Activated CD4-positive, alpha-beta T cell treated with anti-CD3 and anti-CD28 coated beads for 1 hour (primary cell): ENCODE measurements around the gene SMAD9.
A peak's percentile ranks its signal among the peaks of the same experiment; 100 is the strongest.

ENCODE experiments used
- DNase-seq: peaks from one replicate; pipeline ENCODE4 v3.0.0-alpha.2; 2020

Gene SMAD9

DNA sequence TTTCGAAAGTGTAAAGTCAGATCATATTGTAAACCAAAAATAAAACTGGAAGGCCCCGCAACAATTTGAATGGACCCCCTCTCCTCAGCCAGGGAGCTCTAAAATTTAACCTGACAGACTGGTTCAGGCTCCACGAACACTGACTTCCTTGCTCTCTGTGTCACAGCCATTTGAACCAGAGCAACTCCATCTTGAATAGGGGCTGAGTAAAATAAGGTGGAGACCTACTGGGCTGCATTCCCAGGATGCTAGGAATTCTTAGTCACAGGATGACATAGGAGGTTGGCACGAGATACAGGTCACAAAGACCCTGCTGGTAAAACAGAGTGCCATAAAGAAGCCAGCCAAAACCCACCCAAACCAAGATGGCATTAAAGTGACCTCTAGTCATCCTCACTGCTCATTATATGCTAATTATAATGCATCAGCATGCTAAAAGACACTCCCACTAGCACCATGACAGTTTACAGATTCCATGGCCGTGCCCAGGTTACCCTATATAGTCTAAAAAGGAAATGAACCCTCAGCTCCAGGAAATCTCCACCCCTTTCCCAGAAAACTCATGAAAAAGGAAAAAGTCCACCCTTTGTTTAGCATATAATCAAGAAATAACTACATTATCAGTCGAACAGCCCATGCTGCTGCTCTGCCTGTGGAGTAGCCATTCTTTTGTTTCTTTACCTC, 57.9 kb downstream of the SMAD9 start:
- DNase-seq, result no peak

DNA sequence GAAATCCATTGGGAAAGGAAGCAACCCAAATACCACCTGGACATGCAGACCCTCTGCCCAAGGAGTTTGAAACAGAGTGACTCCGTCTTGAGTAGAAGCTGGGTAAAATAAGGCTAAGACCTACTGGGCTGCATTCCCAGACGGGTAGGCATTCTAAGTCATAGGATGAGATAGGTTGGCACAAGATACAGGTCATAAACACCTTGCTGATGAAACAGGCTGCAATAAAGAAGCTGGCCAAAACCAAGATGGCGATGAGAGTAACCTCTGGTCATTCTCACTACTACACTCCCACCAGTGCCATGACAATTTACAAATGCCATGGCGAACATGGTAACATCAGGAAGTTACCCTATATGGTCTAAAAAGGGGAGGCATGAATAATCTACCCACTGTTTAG, 60.8 kb downstream of the SMAD9 start:
- no peak for DNase-seq

DNA sequence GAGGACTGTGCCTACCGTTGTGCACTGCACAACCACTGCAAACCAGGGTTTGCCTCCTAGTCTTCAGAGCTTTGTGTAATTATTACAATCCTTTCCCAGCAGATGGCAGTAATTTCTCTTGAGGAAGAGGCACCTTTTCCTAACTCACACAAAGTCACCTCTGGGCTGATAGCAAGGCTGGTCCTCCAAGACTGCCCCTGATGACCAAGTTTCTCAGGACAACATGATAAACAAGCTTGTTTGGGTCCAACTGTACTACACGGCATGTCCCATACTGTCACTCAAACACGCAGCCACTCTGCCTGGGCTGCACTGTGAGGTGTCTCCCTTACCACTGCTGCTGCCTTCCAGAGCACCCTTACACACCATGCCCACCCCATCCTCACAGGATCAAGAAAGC, 61.7 kb downstream of the SMAD9 start:
- no peak for DNase-seq

- no peak for DNase-seq
Observed at GRCh38 chr13:36857253-36857652, 62.8 kb downstream of the SMAD9 start.

DNA sequence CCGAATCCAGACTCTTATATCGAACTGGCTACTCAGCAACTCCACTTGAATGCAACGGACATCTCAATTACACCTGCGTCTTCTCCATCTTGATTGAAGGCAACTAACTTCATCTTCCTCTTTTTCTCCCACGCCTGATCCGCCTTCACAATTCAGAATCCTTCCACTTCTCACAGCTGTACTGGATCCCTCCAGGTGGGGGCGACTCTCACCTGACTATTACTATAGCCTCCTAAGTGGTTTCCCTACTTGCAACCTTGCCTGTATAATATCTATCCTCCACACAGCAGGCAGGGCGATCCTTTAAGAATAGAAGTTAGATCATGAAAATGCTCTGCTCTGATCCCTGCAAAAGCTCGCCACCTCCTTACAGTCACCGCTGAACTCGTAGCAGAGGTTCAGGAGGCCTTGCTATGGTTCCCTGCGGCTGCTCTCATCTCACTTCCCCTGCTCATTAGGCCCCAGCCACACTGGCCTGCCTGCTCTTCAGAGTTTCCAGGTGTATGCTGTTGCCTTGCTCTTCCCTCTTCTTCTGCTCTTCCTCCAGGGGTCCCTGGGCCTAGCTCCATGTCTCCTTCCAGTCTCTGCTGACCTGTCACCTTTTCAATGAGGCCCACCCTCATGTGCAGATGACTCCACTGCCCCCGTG, 69.1 kb downstream of the SMAD9 start:
- DNase-seq, result no peak

GRCh38 chr13:36848199-36848982, 71.6 kb downstream of the SMAD9 start:
- no peak for DNase-seq

- DNase-seq, result no peak
Observed at GRCh38 chr13:36847606-36848005, 72.4 kb downstream of the SMAD9 start.

DNA sequence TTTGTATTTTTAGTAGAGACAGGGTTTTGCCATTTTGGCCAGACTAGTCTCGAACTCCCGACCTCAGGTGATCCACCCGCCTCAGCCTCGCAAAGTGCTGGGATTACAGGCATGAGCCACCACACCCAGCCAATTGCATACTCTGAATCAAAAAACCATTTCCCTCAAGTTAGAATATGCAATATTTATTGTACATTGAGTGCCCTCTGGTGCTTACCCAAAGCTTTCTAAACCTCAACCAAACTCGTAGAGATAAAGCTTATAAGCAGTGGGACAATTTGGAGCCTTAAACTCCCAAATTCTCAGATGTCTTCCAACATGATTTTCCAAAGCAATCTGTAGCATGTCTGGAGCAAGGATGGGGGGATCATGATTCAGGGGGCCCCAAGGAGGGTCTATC, 78.6 kb downstream of the SMAD9 start:
- no peak for DNase-seq

DNA sequence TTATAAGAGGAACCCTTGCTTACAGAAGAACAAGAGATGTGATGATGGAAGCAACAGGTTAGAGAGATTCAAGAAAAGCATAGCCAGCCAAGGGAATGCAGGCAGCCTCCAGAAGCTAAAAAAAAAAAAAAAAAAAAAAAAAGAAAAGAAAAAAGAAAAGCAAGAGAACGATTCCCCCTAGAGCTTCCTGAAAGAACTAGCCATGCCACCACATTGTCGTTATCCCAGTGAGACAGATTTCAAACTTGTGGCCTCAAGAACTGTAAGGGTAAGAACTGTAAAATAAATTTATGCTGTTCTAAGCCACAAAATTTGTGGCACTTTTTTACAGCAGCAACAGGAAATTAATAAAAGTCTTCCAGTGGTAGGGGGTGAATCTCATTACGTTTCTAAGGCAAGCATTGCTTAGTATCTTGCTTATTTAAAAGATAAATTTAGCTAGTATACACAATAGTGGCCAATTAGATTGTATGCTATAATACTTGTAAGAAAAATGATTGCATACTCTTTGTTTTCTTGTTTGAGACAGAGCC, 79.3 kb downstream of the SMAD9 start:
- DNase-seq, result no peak

DNA sequence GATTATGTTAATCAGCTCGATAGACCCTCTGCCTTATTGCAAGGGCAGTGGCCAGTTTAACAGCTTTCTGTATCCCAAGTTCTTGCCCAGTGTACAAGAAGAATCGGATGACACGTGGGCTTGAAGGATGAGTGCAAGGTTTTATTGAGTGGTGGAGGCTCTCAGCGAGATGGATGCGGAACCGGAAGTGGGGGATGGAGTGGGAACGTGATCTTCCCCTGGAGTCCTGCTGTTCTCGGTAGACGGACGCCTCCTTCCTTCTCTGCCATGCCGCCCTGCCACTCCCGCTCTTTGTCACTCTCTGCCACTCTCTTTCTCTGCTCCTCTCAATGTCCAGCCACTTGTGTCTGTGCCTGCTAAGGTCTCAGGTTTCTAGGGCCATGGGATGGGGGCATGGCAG, 80.1 kb downstream of the SMAD9 start:
- DNase-seq, result no peak

- DNase-seq, result no peak
Observed at GRCh38 chr13:36839281-36839680, 80.8 kb downstream of the SMAD9 start.

DNA sequence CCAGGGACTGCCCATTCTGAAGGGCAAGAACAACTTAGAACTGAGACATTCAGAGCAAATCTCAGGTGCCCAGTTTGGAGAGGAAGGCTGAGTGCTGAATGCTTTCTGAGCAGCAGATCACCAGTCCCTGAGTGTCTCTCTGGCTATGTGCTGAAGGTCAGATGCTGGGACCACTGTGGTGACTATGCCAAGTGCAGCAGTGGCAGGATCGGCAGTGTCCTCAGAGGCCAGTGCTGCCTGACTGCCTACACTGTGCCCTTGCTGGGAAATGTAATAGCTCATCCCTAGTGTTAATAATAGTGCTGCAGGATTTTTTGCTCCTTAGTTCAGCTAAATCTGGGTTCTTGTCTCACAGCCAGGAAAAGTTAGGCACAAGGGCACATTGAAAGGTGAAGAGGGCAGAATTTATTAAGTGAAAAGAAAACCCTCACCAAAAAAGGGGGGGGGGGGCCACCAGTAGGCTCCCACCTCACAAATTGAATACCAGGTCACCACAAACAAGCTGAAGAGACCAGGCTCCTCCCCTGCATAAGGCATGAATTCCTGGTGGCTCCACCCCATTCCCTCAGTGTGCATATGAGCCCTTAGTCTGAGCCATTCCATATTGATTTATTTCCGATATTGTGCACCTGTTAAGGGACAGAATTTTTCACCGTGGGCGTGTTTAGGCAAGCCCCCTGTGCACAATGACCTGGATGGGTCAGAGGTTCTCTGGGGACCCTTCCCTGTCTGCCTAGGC, 82.5 kb downstream of the SMAD9 start:
- no peak for DNase-seq

GRCh38 chr13:36834299-36834698, 85.7 kb downstream of the SMAD9 start:
- no peak for DNase-seq

DNA sequence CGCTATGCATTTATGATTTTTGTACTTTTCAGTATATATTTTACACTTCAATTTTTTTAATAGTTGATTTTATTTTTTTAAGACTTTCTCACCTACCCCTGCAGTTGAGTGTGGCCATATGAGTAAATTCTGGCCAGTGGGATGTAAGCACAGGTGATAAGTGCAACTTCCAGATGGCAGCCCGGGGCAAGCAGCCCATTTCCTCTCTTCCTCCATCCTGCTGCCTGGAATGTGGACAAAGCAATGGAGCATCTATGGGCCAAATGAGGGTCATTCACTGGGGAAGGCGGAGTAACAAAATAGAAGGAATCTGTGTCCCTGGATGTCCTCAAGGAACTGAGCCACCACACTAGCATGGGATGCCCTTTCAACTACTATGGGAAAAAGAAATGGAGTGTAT, 88.7 kb downstream of the SMAD9 start:
- DNase-seq, result no peak

DNA sequence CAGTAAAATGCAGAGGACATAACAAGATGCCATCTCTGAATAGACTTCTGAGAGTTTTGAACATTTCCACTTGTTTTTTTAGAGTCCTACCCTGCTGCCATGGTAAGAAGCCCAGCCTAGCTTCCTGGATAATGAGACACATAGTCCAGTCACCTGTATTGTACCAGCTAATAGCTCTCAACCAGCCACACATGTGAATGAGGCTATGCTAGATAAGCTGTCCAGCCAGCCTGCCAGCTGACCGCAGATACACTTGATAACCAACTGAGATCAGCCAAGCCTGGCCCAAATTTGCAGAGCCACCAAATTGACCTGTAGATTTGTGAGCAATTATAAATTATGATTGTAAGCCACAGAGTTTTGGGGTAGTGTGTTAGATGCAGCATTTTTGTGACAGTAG, 90.3 kb downstream of the SMAD9 start:
- DNase-seq, result no peak

- no peak for DNase-seq
Observed at GRCh38 chr13:36822785-36823184, 97.3 kb downstream of the SMAD9 start.

DNA sequence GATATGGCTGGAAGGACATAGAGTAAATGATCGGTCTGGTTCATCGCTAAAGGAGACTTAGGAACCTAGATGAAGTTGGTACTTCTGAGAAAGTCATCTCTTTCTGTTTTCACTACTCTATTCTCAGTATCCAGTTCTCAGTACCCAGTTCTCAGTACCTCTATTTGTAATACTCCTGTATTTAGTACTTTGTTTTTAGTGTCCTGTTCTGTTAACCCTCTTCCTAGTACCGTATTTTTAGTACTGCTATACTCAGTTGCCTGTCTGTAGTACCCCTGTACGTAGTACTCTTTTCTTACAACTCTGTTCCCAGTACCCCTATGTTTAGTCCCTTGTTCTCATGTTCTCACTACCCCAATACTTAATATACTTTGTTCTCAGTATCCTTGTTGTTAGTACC, 99.8 kb downstream of the SMAD9 start:
- no peak for DNase-seq

DNA sequence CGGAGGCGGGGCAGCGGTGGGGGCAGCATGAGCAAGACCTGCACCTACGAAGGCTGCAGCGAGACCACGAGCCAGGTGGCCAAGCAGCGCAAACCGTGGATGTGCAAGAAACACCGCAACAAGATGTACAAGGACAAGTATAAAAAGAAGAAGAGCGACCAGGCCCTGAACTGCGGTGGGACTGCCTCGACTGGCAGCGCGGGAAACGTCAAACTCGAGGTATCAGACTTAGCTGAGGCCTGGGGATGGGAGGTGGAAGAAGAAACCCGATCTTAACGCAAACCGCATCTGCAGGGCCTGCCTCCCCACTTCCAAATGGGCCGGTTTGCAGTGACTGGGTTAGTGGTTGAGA, 100.3 kb downstream of the SMAD9 start:
- no peak for DNase-seq

- DNase-seq, result peak; percentile 88
Observed at GRCh38 chr13:36818804-36819738, 101.0 kb downstream of the SMAD9 start, which contains the start of gene RFXAP. TSS of gene RFXAP (plus strand) at chr13:36819222. CDS start at chr13:36819358, 136 bp downstream.

DNA sequence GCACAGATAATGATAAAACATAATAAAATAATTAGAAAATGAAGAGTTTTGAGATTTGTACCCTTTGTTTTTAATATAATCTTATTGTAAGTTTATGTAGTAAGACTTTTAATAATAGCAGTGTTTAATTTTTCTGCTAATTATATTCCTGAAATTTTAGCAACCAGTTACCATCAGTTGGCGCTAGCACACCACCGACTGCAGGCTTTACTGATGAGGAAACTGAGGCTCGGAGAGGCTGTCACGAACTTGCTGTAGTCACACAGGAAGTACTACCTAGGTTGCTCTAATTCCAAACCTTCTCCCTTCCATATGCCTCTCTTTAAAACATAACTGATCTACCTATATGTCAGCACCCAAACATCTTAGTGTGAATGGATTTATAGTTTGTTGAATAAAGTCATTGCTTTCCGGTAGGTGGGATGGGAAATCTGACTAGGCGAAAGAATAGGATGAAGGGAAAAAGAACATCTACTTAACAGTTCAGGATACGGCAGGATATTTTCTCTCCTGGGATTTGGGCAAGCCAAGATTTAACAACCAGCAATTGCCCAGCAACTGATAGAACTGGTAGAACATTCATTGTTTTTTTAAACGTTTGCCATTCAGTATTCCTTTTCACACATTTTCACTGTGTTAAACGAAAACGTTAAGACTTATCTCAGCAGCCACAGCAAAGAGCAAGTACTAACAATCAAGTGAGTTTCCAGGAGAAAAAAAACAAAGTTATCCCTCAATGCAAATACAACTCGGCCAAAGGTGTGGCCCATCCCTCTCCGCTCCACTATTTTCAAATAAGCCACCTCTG, 101.8 kb downstream of the SMAD9 start:
- DNase-seq, result no peak

DNA sequence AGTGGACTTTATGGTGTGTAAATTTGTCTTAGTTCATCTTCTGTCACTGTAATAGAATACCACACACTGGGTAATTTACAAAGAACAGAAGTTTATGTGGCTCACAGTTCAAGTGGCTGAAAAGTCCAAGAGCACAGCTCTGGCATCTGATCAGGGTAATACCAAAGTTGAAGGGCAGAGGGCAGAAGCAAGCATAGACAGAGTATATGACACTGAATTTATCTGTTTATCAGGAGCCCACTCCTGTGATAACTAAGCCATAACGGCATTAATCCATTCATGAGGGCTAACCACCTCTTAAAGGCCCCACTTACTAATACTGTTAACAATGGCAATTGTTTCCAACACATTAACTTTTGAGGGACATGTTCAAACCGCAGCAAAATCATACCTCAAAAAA, 105.0 kb downstream of the SMAD9 start:
- no peak for DNase-seq
